HEK293T (cell line): ENCODE data around the gene CCDC152.

ENCODE experiments used
- CTCF ChIA-PET: fragments of 350-600 bp; formaldehyde crosslinking; extraction: SDS; loops from one replicate; lab custom pipeline; 2021; ENCODE audit warnings: antibody characterized with exemption, inconsistent platforms; lab: Yijun Ruan, JAX
- POLR2A ChIA-PET: fragments of 350-600 bp; formaldehyde crosslinking; extraction: SDS; loops from one replicate; lab custom pipeline; 2020; ENCODE audit warnings: antibody characterized with exemption, inconsistent platforms; lab: Yijun Ruan, JAX
- DNase-seq: peaks from one replicate; pipeline ENCODE4 v3.0.0; 2012; ENCODE audit warnings: mixed read lengths; ENCODE audit errors: extremely low spot score
- ARNT ChIP-seq: fragments of 450-650 bp; IDR thresholded peaks from 2 replicates; pipeline ENCODE4 v1.6.1; 2017; ENCODE audit warnings: mild to moderate bottlenecking
- BHLHE40 ChIP-seq: fragments of 450-650 bp; IDR thresholded peaks from 2 replicates; pipeline ENCODE4 v1.6.1; 2016; ENCODE audit warnings: mild to moderate bottlenecking, moderate library complexity, borderline replicate concordance
- CTBP1 ChIP-seq: fragments of 450-650 bp; IDR thresholded peaks from 2 replicates; pipeline ENCODE4 v1.6.1; 2016; ENCODE audit warnings: borderline replicate concordance
- ELF4 ChIP-seq: fragments of 450-650 bp; IDR thresholded peaks from 2 replicates; pipeline ENCODE4 v1.6.1; 2017; ENCODE audit warnings: antibody characterized with exemption
- FOXA1 ChIP-seq: fragments of 450-650 bp; IDR thresholded peaks from 2 replicates; pipeline ENCODE4 v1.6.1; 2016; ENCODE audit warnings: mild to moderate bottlenecking
- FOXK2 ChIP-seq: fragments of 450-650 bp; IDR thresholded peaks from 2 replicates; pipeline ENCODE4 v1.6.1; 2016; ENCODE audit warnings: mild to moderate bottlenecking
- FOXM1 ChIP-seq: fragments of 450-650 bp; IDR thresholded peaks from 2 replicates; pipeline ENCODE4 v1.6.1; 2017; ENCODE audit warnings: mild to moderate bottlenecking, borderline replicate concordance
- HDGF ChIP-seq: fragments of 450-650 bp; IDR thresholded peaks from 2 replicates; pipeline ENCODE4 v1.6.1; 2017; ENCODE audit warnings: antibody characterized with exemption, borderline replicate concordance
- L3MBTL2 ChIP-seq: fragments of 450-650 bp; conservative IDR thresholded peaks from 2 replicates; pipeline ENCODE4 v1.6.1; 2016; ENCODE audit warnings: mild to moderate bottlenecking
- LEF1 ChIP-seq: fragments of 450-650 bp; IDR thresholded peaks from 2 replicates; pipeline ENCODE4 v1.6.1; 2017; ENCODE audit warnings: mild to moderate bottlenecking, borderline replicate concordance
- NFRKB ChIP-seq: fragments of 450-650 bp; IDR thresholded peaks from 2 replicates; pipeline ENCODE4 v1.6.1; 2016; ENCODE audit warnings: mild to moderate bottlenecking, moderate library complexity
- PKNOX1 ChIP-seq: fragments of 450-650 bp; IDR thresholded peaks from 2 replicates; pipeline ENCODE4 v1.6.1; 2016
- SP1 ChIP-seq: fragments of 450-650 bp; IDR thresholded peaks from 2 replicates; pipeline ENCODE4 v1.6.1; 2017
- SUZ12 ChIP-seq: fragments of 450-650 bp; IDR thresholded peaks from 2 replicates; pipeline ENCODE4 v1.6.1; 2016; ENCODE audit warnings: mild to moderate bottlenecking
- TARDBP ChIP-seq: fragments of 450-650 bp; IDR thresholded peaks from 2 replicates; pipeline ENCODE4 v1.6.1; 2016
- ZNF384 ChIP-seq: fragments of 450-650 bp; IDR thresholded peaks from 2 replicates; pipeline ENCODE4 v1.6.1; 2016

CCDC152 gene

GRCh38 chr5:42740920-42741319, 15.7 kb upstream of the CCDC152 start:
- TF ChIP-seq SUZ12 (no peak), NFRKB (no peak), FOXK2 (no peak), FOXM1 (no peak), BHLHE40 (no peak), CTBP1 (no peak), ELF4 (no peak), ZNF384 (no peak), ARNT (no peak), L3MBTL2 (no peak), PKNOX1 (no peak), LEF1 (no peak), FOXA1 (no peak), SP1 (no peak), TARDBP (no peak), HDGF (no peak)
- DNase-seq, result no peak
- ChIA-PET CTCF (interaction anchor here (0.6 to 0.7 kb wide), 2 partner anchors 26 to 168 kb away, joined by 3 to 4 read pairs; no protein-coding TSS in a partner anchor), POLR2A (no interaction called here)

DNA sequence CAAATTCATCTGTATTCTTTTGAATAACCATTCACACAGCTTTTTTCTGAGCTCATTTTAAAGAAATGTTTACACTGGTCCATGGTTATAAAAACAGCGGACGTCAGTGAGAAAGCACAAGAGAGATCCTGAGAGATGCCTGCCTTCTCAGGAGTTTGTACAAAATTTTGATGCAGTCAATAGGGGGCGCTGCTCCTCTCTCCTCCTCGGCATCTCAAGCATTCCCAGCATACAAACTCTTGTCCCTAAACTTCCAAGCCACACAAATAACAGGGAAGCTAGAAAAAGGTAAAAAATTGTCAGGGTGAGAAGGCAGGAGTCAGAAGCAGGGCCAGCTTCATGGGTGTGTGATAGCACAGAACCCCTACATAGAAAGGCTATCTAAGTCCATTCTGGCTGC, 11.2 kb upstream of the CCDC152 start:
- ChIA-PET POLR2A (no interaction called here), CTCF (interaction anchor here (0.8 to 1.6 kb wide), 7 partner anchors 9 to 160 kb away, joined by 3 to 9 read pairs (median 4); no protein-coding TSS in a partner anchor)
- peak; percentile 30 for DNase-seq
- TF ChIP-seq ZNF384, result no peak

DNA sequence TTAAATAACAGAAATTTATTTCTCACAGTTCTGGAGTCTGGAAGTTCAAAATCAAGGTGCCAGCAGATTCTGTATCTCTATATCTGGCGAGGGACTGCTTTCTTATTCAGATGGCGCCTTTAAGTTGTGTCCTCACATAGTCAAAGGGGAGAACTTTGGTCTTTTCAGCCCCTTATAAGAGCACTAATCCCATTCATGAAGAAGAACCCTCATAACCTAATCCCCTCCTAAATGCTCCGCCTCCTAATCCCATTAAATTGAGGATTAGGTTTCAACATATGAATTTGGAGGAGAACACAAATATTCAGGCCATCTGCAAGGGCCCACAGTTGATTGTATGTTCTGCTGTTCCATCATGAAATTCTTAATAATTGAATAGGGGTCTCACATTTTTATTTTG, 10.8 kb upstream of the CCDC152 start:
- CTCF ChIA-PET, result interaction anchor here (0.8 to 1.6 kb wide), 5 partner anchors 9 to 160 kb away, joined by 3 to 9 read pairs (median 4); no protein-coding TSS in a partner anchor
- TF ChIP-seq CTBP1 (no peak), BHLHE40 (no peak), ELF4 (no peak), HDGF (no peak), ARNT (no peak), SUZ12 (no peak), FOXM1 (no peak), PKNOX1 (no peak), ZNF384 (no peak), FOXA1 (no peak), NFRKB (no peak), LEF1 (no peak), TARDBP (no peak), FOXK2 (no peak), SP1 (no peak), L3MBTL2 (no peak)
- POLR2A ChIA-PET, result no interaction called here
- DNase-seq, result no peak

DNA sequence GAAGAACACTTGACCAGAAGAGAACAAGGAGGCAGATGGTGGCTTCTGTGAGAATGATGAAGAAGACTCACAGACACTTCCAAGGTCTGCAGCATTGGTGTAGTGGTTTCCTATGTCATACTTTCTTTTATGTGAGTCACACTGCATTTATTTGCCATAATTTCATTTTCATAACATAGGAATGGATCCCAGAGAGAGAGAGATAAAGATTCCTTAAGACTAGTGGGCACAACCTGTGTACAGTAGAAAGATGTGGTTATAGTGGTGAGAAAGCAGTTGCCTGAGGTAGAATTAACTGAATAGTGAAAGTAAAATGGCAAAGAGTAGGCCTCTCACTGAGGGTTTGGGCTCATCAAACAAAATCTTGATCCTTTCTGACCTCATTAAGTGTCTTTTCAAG, 7.6 kb upstream of the CCDC152 start:
- no peak for DNase-seq
- no peak for TF ChIP-seq FOXK2
- TF ChIP-seq L3MBTL2, result no peak
- TF ChIP-seq PKNOX1, result no peak
- TF ChIP-seq BHLHE40, result no peak
- no peak for TF ChIP-seq LEF1
- TF ChIP-seq SUZ12, result no peak
- no peak for TF ChIP-seq TARDBP
- TF ChIP-seq ARNT, result no peak
- TF ChIP-seq FOXA1, result no peak
- TF ChIP-seq SP1, result no peak
- TF ChIP-seq CTBP1, result no peak
- no peak for TF ChIP-seq HDGF
- no peak for TF ChIP-seq ELF4
- no peak for TF ChIP-seq FOXM1
- no peak for TF ChIP-seq NFRKB
- no peak for TF ChIP-seq ZNF384
- ChIA-PET CTCF (no interaction called here), POLR2A (no interaction called here)

GRCh38 chr5:42750507-42750906, 6.1 kb upstream of the CCDC152 start:
- CTCF ChIA-PET, result interaction anchor here (0.7 kb wide), 1 partner anchor 22 kb away, joined by 3 read pairs; no protein-coding TSS in a partner anchor
- no peak for TF ChIP-seq BHLHE40
- TF ChIP-seq SUZ12, result no peak
- no peak for TF ChIP-seq FOXA1
- no peak for TF ChIP-seq ZNF384
- no peak for TF ChIP-seq PKNOX1
- TF ChIP-seq FOXM1, result no peak
- no peak for TF ChIP-seq ELF4
- no peak for TF ChIP-seq NFRKB
- no peak for TF ChIP-seq TARDBP
- no peak for TF ChIP-seq SP1
- POLR2A ChIA-PET, result no interaction called here
- no peak for DNase-seq

DNA sequence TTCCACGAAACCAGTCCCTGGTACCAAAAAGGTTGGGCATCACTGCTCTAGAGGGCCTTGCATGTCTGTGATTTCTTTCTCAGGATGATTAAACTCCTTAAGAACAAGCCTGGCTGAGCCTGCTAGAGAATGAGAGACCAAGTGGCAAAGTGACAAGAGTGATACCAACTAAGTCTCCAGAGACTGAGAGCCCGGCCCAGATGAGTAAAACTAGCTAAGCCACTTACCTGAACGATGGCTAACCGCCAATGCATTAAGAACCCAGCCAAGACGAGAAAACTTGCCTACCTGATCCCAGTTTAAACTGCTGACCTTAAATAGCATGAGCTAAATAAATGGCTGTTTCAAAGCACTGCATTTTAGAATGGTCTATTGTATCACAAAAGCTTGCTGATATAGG, 5.6 kb upstream of the CCDC152 start:
- ChIA-PET POLR2A (no interaction called here), CTCF (interaction anchor here (0.7 kb wide), 1 partner anchor 23 kb away, joined by 3 read pairs; no protein-coding TSS in a partner anchor)
- no peak for DNase-seq
- TF ChIP-seq BHLHE40 (no peak), FOXA1 (no peak), HDGF (no peak), FOXK2 (no peak), LEF1 (no peak), ARNT (no peak), L3MBTL2 (no peak), ZNF384 (no peak), ELF4 (no peak), NFRKB (no peak), SP1 (no peak), CTBP1 (no peak), TARDBP (no peak), PKNOX1 (no peak), FOXM1 (no peak), SUZ12 (no peak)
